Erythroblast (primary cell): Measurements from ENCODE around the gene MAP7D2.
A peak's percentile ranks its signal among the peaks of the same experiment; 100 is the strongest.

Experiments used
- DNase-seq, 2 experiments: peaks; one replicate each; lab custom pipeline; 2025; lab: John Stamatoyannopoulos, UW
- GATA1 ChIP-seq: IDR thresholded peaks from 2 replicates; pipeline ENCODE4 v1.6.1; 2011; ENCODE audit warnings: low read depth, mild to moderate bottlenecking, control low read depth, low read length, moderate library complexity
- POLR2A ChIP-seq: IDR thresholded peaks from 2 replicates; pipeline ENCODE4 v1.6.1; 2011; ENCODE audit warnings: mild to moderate bottlenecking, low read length

Gene MAP7D2

GRCh38 chrX:20038966-20039365 is 77.7 kb downstream of the MAP7D2 start:
- no peak for DNase-seq
- no peak for TF ChIP-seq GATA1
- TF ChIP-seq POLR2A: no peak

- DNase-seq: no peak
- TF ChIP-seq POLR2A (no peak), GATA1 (no peak)
Observed at GRCh38 chrX:20037186-20037585, 79.5 kb downstream of the MAP7D2 start.

- DNase-seq: no peak
- TF ChIP-seq GATA1 (no peak), POLR2A (no peak)
Observed at GRCh38 chrX:20032201-20032600, 84.5 kb downstream of the MAP7D2 start.

- DNase-seq: no peak
- TF ChIP-seq GATA1: no peak
- TF ChIP-seq POLR2A: no peak
Observed at GRCh38 chrX:20029728-20030127, 87.0 kb downstream of the MAP7D2 start.

GRCh38 chrX:20028588-20028987 is 88.1 kb downstream of the MAP7D2 start:
- DNase-seq: no peak
- TF ChIP-seq GATA1: no peak
- TF ChIP-seq POLR2A: no peak

GRCh38 chrX:20026278-20026677 is 90.4 kb downstream of the MAP7D2 start:
- DNase-seq: no peak

GRCh38 chrX:20019672-20020365 is 96.9 kb downstream of the MAP7D2 start:
- no peak for DNase-seq

More at GRCh38 chrX:20026278-20026677, 90.4 kb downstream of the MAP7D2 start:
- TF ChIP-seq GATA1 (no peak), POLR2A (no peak)

GRCh38 chrX:20016616-20016945 is 100.1 kb downstream of the MAP7D2 start:
- TF ChIP-seq GATA1 (no peak), POLR2A (no peak)
- DNase-seq: no peak

More at GRCh38 chrX:20019672-20020365, 96.9 kb downstream of the MAP7D2 start:
- TF ChIP-seq GATA1 (no peak), POLR2A (no peak)

- no peak for DNase-seq
- no peak for TF ChIP-seq GATA1
Observed at GRCh38 chrX:20015945-20016615, 100.6 kb downstream of the MAP7D2 start.

- no peak for DNase-seq
- TF ChIP-seq GATA1 (no peak), POLR2A (no peak)
Observed at GRCh38 chrX:20015422-20015821, 101.3 kb downstream of the MAP7D2 start.

- TF ChIP-seq GATA1: no peak
- no peak for TF ChIP-seq POLR2A
- DNase-seq: no peak
Observed at GRCh38 chrX:20011608-20012007, 105.1 kb downstream of the MAP7D2 start.

- TF ChIP-seq POLR2A (no peak), GATA1 (no peak)
- DNase-seq: no peak
Observed at GRCh38 chrX:20007962-20008622, 108.6 kb downstream of the MAP7D2 start.

GRCh38 chrX:20005883-20006282 is 110.8 kb downstream of the MAP7D2 start:
- TF ChIP-seq POLR2A (no peak), GATA1 (no peak)
- no peak for DNase-seq

- DNase-seq: no peak
- TF ChIP-seq GATA1 (no peak), POLR2A (no peak)
Observed at GRCh38 chrX:20001588-20001987, 115.1 kb downstream of the MAP7D2 start.

GRCh38 chrX:19991350-19991718 is 125.4 kb downstream of the MAP7D2 start:
- TF ChIP-seq GATA1: no peak
- TF ChIP-seq POLR2A: no peak
- DNase-seq: peak in 1 of 2 experiments; percentile 9
